Fibroblast of mammary gland (primary cell): Measurements from ENCODE around the gene HIVEP2.
A peak's percentile ranks its signal among the peaks of the same experiment; 100 is the strongest.

Experiments used
- DNase-seq: peaks from one replicate; pipeline ENCODE4 v3.0.0-alpha.2; 2010; ENCODE audit warnings: low read depth
- H3K4me3 ChIP-seq: 2 replicates; pipeline ENCODE4 v1.5.1; 2011; ENCODE audit warnings: low read depth, mild to moderate bottlenecking, low read length, moderate library complexity; ENCODE audit not compliant: control insufficient read depth
- CTCF ChIP-seq: conservative IDR thresholded peaks from 2 replicates; pipeline ENCODE4 v1.5.1; 2011; ENCODE audit warnings: low read depth, low read length, inconsistent platforms; ENCODE audit not compliant: control insufficient read depth, insufficient read depth

The HIVEP2 gene

GRCh38 chr6:142896732-142897131, 48.2 kb downstream of the HIVEP2 start:
- TF ChIP-seq CTCF = no peak
- DNase-seq = no peak
- H3K4me3 ChIP-seq = no peak overlapping the region

- no peak for TF ChIP-seq CTCF
- DNase-seq = peak; percentile 59
- no peak overlapping the region for H3K4me3 ChIP-seq
Observed at GRCh38 chr6:142893088-142893487, 51.9 kb downstream of the HIVEP2 start.

GRCh38 chr6:142892254-142893021, 52.5 kb downstream of the HIVEP2 start:
- TF ChIP-seq CTCF = no peak
- no peak for DNase-seq

GRCh38 chr6:142891454-142891853, 53.5 kb downstream of the HIVEP2 start:
- H3K4me3 ChIP-seq = no peak overlapping the region
- TF ChIP-seq CTCF = no peak
- no peak for DNase-seq

More at GRCh38 chr6:142892254-142893021, 52.5 kb downstream of the HIVEP2 start:
- H3K4me3 ChIP-seq = no peak overlapping the region

GRCh38 chr6:142888456-142888855, 56.5 kb downstream of the HIVEP2 start:
- no peak for DNase-seq
- TF ChIP-seq CTCF = no peak
- no peak overlapping the region for H3K4me3 ChIP-seq

GRCh38 chr6:142887517-142887916, 57.5 kb downstream of the HIVEP2 start:
- DNase-seq = no peak
- TF ChIP-seq CTCF = no peak

More at GRCh38 chr6:142887517-142887916, 57.5 kb downstream of the HIVEP2 start:
- H3K4me3 ChIP-seq = no peak overlapping the region
